Measurements from ENCODE around the gene ACCS. TPM values are rescaled to one million over a fixed set of nuclear protein-coding genes. Genes with fewer than 3 reads are reported as not detected.

ACCS gene
- total and polyA plus RNA-seq, 2 of the 4 experiments (the other 2 are of a cell fraction) = 1.8 to 7.3 TPM

GRCh38 chr11:44079376-44079775 lies 13.3 kb downstream of the ACCS start:
- no CpG with 5 or more reads among the region's 6 CpGs for WGBS, 2 experiments (ENCODE audit: extremely low coverage in 2 of 2, insufficient read length in 1 of 2)

More at GRCh38 chr11:44079376-44079775, 13.3 kb downstream of the ACCS start:
- DNase-seq (no peak), ATAC-seq (ENCODE audit: low read depth) (no peak)
- no TSS peak for BruUV-seq (replicated peaks)
- Histone ChIP-seq H2BK120ac (ENCODE audit: low read depth, low read length) (no peak overlapping the region), H4K8ac (ENCODE audit: low read depth in 2 of 2, low read length in 2 of 2) (no peak overlapping the region), H3K4ac (ENCODE audit: low read depth, low read length) (no peak overlapping the region), H3K36me3 (ENCODE audit: control insufficient read depth, insufficient read depth, low read length) (no peaks in the 10 kb centered on the region), H3K79me1 (ENCODE audit: low read depth in 1 of 2, low read length in 2 of 2) (no peaks in the 10 kb centered on the region), H3K27ac (ENCODE audit: insufficient read depth, low read length) (no peak overlapping the region), H4K5ac (ENCODE audit: low read depth, low read length) (no peak overlapping the region), H2AK9ac (replicated peaks; ENCODE audit: low read depth, low read length, poor library complexity) (no peak overlapping the region), H3K56ac (ENCODE audit: extremely low read depth, insufficient read depth, low read length) (no peak overlapping the region), H2BK15ac (ENCODE audit: low read depth, low read length) (no peak overlapping the region), H3K9me3 (ENCODE audit: control insufficient read depth, insufficient read depth, low read length) (no peaks in the 10 kb centered on the region), H3K23ac (ENCODE audit: low read depth, low read length) (no peak overlapping the region), H3K4me2 (ENCODE audit: low read depth, low read length) (no peak overlapping the region), H3K9me1 (ENCODE audit: insufficient read depth, low read length) (no peaks in the 10 kb centered on the region), H3K4me1 (ENCODE audit: control insufficient read depth, insufficient read depth, low read length) (no peaks in the 10 kb centered on the region), H3K18ac (ENCODE audit: low read depth, low read length) (no peak overlapping the region), H2BK5ac (ENCODE audit: low read depth, low read length, poor library complexity, severe bottlenecking) (no peak overlapping the region), H2AK5ac (ENCODE audit: low read depth, low read length) (no peak overlapping the region), H3K14ac (replicated peaks; ENCODE audit: low read depth, low read length) (no peak overlapping the region), H4K20me1 (ENCODE audit: insufficient read depth, low read length) (no peaks in the 10 kb centered on the region), H4K91ac (ENCODE audit: insufficient read depth, low read depth, low read length) (no peak overlapping the region), H3K9ac (ENCODE audit: low read depth, low read length) (no peak overlapping the region), H2BK20ac (ENCODE audit: low read depth, low read length) (no peak overlapping the region), H3K4me3 (ENCODE audit: insufficient read depth, low read depth, low read length) (no peak overlapping the region), H2AFZ (replicated peaks; ENCODE audit: low read length, poor library complexity) (no peak overlapping the region), H3K27me3 (ENCODE audit: control insufficient read depth, insufficient read depth, low read length) (no peaks in the 10 kb centered on the region; the same call in 1 of the 2 replicates)
- in situ Hi-C loops (cut with MboI; ENCODE audit: low sequenced_read_pairs) = no loop called here
- dilution Hi-C loops (cut with HindIII; ENCODE audit: low sequenced_read_pairs, unreplicated experiment) = no loop called here
- TF ChIP-seq BHLHE40 (IDR thresholded peaks at IDR 0.05; ENCODE audit: low read depth, low read length) (no peak), MAZ (IDR thresholded peaks at IDR 0.05; ENCODE audit: borderline replicate concordance, low read depth, low read length) (no peak), USF2 (IDR thresholded peaks at IDR 0.05; ENCODE audit: low read depth, low read length) (no peak), NFE2L2 (IDR thresholded peaks at IDR 0.05; ENCODE audit: low read depth, low read length) (no peak), SMC3 (IDR thresholded peaks at IDR 0.05; ENCODE audit: low read depth, low read length) (no peak), POLR2A (IDR thresholded peaks at IDR 0.05; ENCODE audit: low read depth, low read length) (no peak), FOS (IDR thresholded peaks at IDR 0.05; ENCODE audit: low read depth, low read length) (no peak), RFX5 (IDR thresholded peaks at IDR 0.05; ENCODE audit: low read depth, low read length) (no peak), ELK1 (IDR thresholded peaks at IDR 0.05; ENCODE audit: borderline replicate concordance, low read depth, low read length) (no peak), CTCF (conservative IDR thresholded peaks at IDR 0.05; ENCODE audit: low read depth, low read length) (no peak), RCOR1 (IDR thresholded peaks at IDR 0.05; ENCODE audit: insufficient replicate concordance, low read length) (no peak), RAD21 (IDR thresholded peaks at IDR 0.05; ENCODE audit: low read length) (no peak), CEBPB (IDR thresholded peaks at IDR 0.05; ENCODE audit: low read depth, low read length) (no peak), CHD1 (IDR thresholded peaks at IDR 0.05; ENCODE audit: low read depth, low read length) (no peak), MXI1 (IDR thresholded peaks at IDR 0.05; ENCODE audit: borderline replicate concordance, low read depth, low read length) (no peak), MAFK (IDR thresholded peaks at IDR 0.05; ENCODE audit: low read depth, low read length) (no peak)
- POLR2A ChIA-PET (ENCODE audit: unreplicated experiment) = no interaction called here
- intact Hi-C loops (cut with micrococcal nuclease) = no loop called here
- CTCF ChIA-PET = interaction anchor here (1.1 kb wide), 1 partner anchor 15 kb away, joined by 3 read pairs; no protein-coding TSS in a partner anchor

Data from IMR-90 (cell line).